Measurements from ENCODE around the gene RPE65.

GRCh38 chr1:68383092-68383491 is 66.7 kb downstream of the RPE65 start:
- TF ChIP-seq POLR2A (IDR thresholded peaks at IDR 0.05; ENCODE audit: low read depth, low read length), result no peak
- no peak for TF ChIP-seq FOS (IDR thresholded peaks at IDR 0.05; ENCODE audit: low read depth, low read length)
- TF ChIP-seq, protein P1, sequence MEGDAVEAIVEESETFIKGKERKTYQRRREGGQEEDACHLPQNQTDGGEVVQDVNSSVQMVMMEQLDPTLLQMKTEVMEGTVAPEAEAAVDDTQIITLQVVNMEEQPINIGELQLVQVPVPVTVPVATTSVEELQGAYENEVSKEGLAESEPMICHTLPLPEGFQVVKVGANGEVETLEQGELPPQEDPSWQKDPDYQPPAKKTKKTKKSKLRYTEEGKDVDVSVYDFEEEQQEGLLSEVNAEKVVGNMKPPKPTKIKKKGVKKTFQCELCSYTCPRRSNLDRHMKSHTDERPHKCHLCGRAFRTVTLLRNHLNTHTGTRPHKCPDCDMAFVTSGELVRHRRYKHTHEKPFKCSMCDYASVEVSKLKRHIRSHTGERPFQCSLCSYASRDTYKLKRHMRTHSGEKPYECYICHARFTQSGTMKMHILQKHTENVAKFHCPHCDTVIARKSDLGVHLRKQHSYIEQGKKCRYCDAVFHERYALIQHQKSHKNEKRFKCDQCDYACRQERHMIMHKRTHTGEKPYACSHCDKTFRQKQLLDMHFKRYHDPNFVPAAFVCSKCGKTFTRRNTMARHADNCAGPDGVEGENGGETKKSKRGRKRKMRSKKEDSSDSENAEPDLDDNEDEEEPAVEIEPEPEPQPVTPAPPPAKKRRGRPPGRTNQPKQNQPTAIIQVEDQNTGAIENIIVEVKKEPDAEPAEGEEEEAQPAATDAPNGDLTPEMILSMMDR (conservative IDR thresholded peaks at IDR 0.05; ENCODE audit: low read depth, low read length), result no peak
- TF ChIP-seq RFX5 (IDR thresholded peaks at IDR 0.05; ENCODE audit: low read depth, low read length), result no peak
- TF ChIP-seq RAD21 (IDR thresholded peaks at IDR 0.05; ENCODE audit: low read length), result no peak
- no peak for TF ChIP-seq MAZ (IDR thresholded peaks at IDR 0.05; ENCODE audit: borderline replicate concordance, low read depth, low read length)

All from IMR-90 (cell line).